Activated B cell treated with CpG ODN at 0.5 μM for 24 hours (primary cell): ENCODE results near the gene MGLL. TPM values are rescaled to one million over a fixed set of nuclear protein-coding genes. Genes with fewer than 3 reads are reported as not detected.

Source experiments
- ATAC-seq: fragments of 200-7000 bp; cut with Tn5 transposase; one replicate; pipeline ENCODE4 v1.10.0; 2021; ENCODE audit warnings: low read depth, mild to moderate bottlenecking, moderate library complexity
- CTCF ChIA-PET: fragments of 350-600 bp; sonication (Branson Sonifier 250); formaldehyde crosslinking; loops from one replicate; lab custom pipeline; 2021; ENCODE audit warnings: antibody characterized with exemption; lab: Charles Lee
- POLR2A ChIA-PET: fragments of 350-600 bp; sonication (Branson Sonifier 250); formaldehyde crosslinking; loops from one replicate; lab custom pipeline; 2021; ENCODE audit warnings: antibody characterized with exemption; lab: Charles Lee
- DNase-seq: peaks from one replicate; pipeline ENCODE4 v3.0.0; 2022
- H3K27ac Mint-ChIP-seq: one replicate; pipeline ENCODE4 v1.8.0; 2020; ENCODE audit warnings: mixed read lengths
- H3K27me3 Mint-ChIP-seq: one replicate; pipeline ENCODE4 v1.8.0; 2021; ENCODE audit warnings: mixed read lengths
- H3K36me3 Mint-ChIP-seq: one replicate; pipeline ENCODE4 v1.8.0; 2021; ENCODE audit warnings: low read depth, mixed read lengths
- H3K4me1 Mint-ChIP-seq: one replicate; pipeline ENCODE4 v1.8.0; 2021; ENCODE audit warnings: mixed read lengths
- H3K4me3 Mint-ChIP-seq: one replicate; pipeline ENCODE4 v1.8.0; 2020; ENCODE audit warnings: mild to moderate bottlenecking, mixed read lengths
- H3K9me3 Mint-ChIP-seq: one replicate; pipeline ENCODE4 v1.8.0; 2020; ENCODE audit warnings: mixed read lengths
- intact Hi-C: fragments of 100-400 bp; cut with micrococcal nuclease; formaldehyde crosslinking; loops from one replicate; pipeline ENCODE4 v1.15.1; 2024
- total RNA-seq: library from RNA; stranded (reverse); gene quantifications from 2 replicates; pipeline ENCODE4 v1.2.3, GENCODE V29; 2022
- TF ChIP-seq, protein P1 (sequence below): fragments of 200-600 bp; IDR thresholded peaks from one replicate; pipeline ENCODE4 v1.8.0; 2022; ENCODE audit warnings: antibody characterized with exemption, mild to moderate bottlenecking

Gene MGLL
- total RNA-seq, 1 donor from 2014 or later = 19.1 TPM

DNA sequence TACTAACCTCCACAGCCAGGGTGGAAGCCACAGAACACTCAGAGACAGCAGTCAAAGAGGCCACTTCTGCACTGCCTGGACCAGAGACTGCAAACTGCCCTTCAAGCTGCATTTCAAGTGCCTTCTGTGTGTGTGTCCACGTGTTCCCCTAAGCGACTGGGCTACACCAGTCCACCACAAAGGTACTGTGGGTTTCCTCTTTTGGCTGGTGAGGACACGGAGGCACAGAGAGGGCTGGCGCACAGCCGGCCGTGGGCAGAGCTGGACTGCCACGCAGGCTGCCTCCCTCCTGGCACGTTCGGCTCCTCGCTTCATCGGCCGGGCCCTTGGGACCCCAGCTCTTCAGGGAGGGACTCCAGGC is 60.9 kb downstream of the MGLL start:
- H3K27me3 Mint-ChIP-seq = no peaks in the 10 kb centered on the region
- ChIA-PET POLR2A (interaction anchor here (1.3 to 2.9 kb wide), 3 partner anchors 11 to 25 kb away, joined by 5 to 11 read pairs (median 5); no protein-coding TSS in a partner anchor), CTCF (interaction anchor here (1.1 kb wide), 1 partner anchor 186 kb away, joined by 4 read pairs; no protein-coding TSS in a partner anchor)
- no peaks in the 10 kb centered on the region for H3K9me3 Mint-ChIP-seq
- peaks cover 53% of the 10 kb centered on the region for H3K4me1 Mint-ChIP-seq
- TF ChIP-seq, protein P1, sequence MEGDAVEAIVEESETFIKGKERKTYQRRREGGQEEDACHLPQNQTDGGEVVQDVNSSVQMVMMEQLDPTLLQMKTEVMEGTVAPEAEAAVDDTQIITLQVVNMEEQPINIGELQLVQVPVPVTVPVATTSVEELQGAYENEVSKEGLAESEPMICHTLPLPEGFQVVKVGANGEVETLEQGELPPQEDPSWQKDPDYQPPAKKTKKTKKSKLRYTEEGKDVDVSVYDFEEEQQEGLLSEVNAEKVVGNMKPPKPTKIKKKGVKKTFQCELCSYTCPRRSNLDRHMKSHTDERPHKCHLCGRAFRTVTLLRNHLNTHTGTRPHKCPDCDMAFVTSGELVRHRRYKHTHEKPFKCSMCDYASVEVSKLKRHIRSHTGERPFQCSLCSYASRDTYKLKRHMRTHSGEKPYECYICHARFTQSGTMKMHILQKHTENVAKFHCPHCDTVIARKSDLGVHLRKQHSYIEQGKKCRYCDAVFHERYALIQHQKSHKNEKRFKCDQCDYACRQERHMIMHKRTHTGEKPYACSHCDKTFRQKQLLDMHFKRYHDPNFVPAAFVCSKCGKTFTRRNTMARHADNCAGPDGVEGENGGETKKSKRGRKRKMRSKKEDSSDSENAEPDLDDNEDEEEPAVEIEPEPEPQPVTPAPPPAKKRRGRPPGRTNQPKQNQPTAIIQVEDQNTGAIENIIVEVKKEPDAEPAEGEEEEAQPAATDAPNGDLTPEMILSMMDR = no peak
- ATAC-seq (peak; percentile 42), DNase-seq (no peak)
- no peaks in the 10 kb centered on the region for H3K36me3 Mint-ChIP-seq
- H3K27ac Mint-ChIP-seq = peak overlapping the region; percentile 76
- peak overlapping the region; percentile 74 for H3K4me3 Mint-ChIP-seq
- intact Hi-C loops = no loop called here

DNA sequence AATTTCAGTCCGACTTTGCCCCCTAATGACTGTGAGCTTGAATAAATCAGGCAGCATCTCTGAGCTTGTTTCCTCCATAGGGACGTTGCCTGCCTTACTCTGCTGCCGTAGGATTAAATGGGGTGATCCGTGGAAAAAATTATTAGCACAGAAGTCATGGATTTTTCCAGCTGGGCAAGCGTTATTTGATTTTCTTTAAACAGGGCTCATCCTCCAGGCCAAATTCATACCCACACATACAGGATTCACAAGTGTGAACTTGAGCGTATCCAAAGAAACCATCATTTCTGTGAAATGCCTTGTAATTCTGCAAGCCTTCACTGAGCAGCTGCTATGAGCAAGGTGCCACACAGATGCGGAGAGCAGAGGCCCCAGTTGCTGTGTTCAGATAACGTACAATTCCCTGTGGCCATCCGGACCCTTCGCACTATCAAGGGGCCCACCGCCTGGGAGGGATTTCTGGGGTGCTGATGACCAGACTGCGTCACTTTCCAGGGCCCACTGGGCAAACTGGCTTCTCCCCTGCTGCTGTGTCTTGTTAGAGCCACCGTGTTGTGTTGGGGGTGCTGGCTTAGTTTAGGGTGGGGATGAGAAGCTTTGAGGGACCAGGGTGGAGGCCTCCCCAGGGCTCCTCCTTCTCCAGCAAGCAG is 61.4 kb downstream of the MGLL start:
- ATAC-seq = no peak
- Mint-ChIP-seq H3K4me1 (peaks cover 58% of the 10 kb centered on the region), H3K4me3 (no peak overlapping the region), H3K9me3 (no peaks in the 10 kb centered on the region), H3K27me3 (no peaks in the 10 kb centered on the region), H3K27ac (peak overlapping the region; percentile 76), H3K36me3 (no peaks in the 10 kb centered on the region)
- POLR2A ChIA-PET = interaction anchor here (1.3 to 2.9 kb wide), 2 partner anchors 10 to 25 kb away, joined by 5 to 11 read pairs; no protein-coding TSS in a partner anchor
- TF ChIP-seq, protein P1 = no peak
- no peak for DNase-seq
- intact Hi-C loops = no loop called here
- CTCF ChIA-PET = interaction anchor here (0.7 to 1.1 kb wide), 2 partner anchors 27 to 186 kb away, joined by 3 to 4 read pairs; no protein-coding TSS in a partner anchor

DNA sequence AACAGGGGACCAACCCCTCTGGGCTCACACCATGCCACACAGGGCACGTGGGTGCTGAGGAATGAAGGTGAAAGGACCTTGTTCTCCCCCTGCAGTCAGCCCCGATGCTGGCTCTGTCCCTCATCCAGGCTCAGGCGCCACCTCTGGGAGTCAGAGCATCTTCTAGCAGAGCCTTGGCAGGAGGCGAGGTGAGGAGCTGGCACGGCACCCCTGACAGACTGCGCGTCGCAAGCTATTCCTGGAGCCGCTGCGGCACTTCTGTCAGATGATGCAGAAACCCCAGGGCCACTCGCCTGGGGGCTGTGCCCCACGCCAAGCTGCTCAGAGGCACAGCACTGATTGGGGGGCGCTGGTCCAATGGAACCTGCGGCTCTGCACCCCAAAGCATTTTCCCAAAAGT is 62.0 kb downstream of the MGLL start:
- DNase-seq (no peak), ATAC-seq (no peak)
- Mint-ChIP-seq H3K4me3 (no peak overlapping the region), H3K27me3 (no peaks in the 10 kb centered on the region), H3K4me1 (peaks cover 61% of the 10 kb centered on the region), H3K27ac (no peak overlapping the region), H3K9me3 (no peaks in the 10 kb centered on the region), H3K36me3 (no peaks in the 10 kb centered on the region)
- ChIA-PET POLR2A (no interaction called here), CTCF (interaction anchor here (0.7 kb wide), 1 partner anchor 26 kb away, joined by 3 read pairs; no protein-coding TSS in a partner anchor)
- TF ChIP-seq, protein P1 = no peak
- intact Hi-C loops = no loop called here

DNA sequence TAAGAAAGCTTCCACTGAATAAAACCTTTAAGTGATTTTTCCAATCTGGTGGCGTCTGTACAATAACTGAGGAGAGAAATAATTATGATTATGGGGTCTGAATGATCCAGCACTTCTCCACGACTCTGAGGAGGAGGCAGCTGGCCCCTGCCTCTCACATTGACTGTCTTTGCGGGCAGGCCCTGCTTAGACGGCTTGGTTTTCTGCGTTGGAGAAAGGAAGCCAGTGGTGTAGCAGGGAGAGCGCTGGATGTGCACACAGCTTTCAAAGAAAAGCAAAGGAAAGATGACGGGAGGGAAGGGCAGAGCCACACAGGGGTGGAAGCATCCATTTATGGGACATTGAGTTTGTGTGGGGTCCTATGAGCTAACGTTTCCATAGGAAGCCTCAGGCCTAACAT is 62.5 kb downstream of the MGLL start:
- H3K27ac Mint-ChIP-seq = no peak overlapping the region
- no peaks in the 10 kb centered on the region for H3K36me3 Mint-ChIP-seq
- H3K27me3 Mint-ChIP-seq = no peaks in the 10 kb centered on the region
- POLR2A ChIA-PET = no interaction called here
- no peak overlapping the region for H3K4me3 Mint-ChIP-seq
- TF ChIP-seq, protein P1 = no peak
- DNase-seq (no peak), ATAC-seq (no peak)
- peaks cover 61% of the 10 kb centered on the region for H3K4me1 Mint-ChIP-seq
- CTCF ChIA-PET = no interaction called here
- intact Hi-C loops = loop anchor here (10.0 kb wide), 2 partner anchors 1055 to 1525 kb away; partner anchors contain the start of gene CHCHD6
- no peaks in the 10 kb centered on the region for H3K9me3 Mint-ChIP-seq

DNA sequence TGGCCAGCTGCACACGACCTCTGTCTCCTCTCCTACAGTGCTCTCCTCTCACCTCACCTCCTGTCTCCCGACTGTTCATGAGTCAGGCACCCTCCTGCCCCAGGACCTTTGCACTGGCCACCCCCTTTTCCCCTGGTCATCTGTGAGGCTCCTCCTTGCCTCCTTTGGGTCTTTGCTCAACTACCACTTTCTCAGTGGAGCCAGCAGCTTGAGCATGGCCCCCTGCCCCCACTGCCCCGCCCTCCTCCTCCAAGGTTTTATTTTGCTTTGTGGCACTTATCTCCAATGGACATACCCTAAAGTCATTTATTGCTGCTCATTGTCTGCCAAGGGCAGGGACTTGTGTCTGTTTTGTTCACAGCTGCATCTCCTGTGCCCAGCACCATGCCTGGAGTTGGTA is 64.3 kb downstream of the MGLL start:
- no peak for ATAC-seq
- TF ChIP-seq, protein P1 = no peak
- Mint-ChIP-seq H3K4me1 (peaks cover 64% of the 10 kb centered on the region), H3K27ac (no peak overlapping the region), H3K4me3 (no peak overlapping the region), H3K36me3 (no peaks in the 10 kb centered on the region), H3K9me3 (no peaks in the 10 kb centered on the region), H3K27me3 (no peaks in the 10 kb centered on the region)
- ChIA-PET CTCF (no interaction called here), POLR2A (no interaction called here)
- intact Hi-C loops = loop anchor here (10.0 kb wide), 2 partner anchors 1053 to 1527 kb away; partner anchors contain the start of gene CHCHD6
- no peak for DNase-seq
